Choroid plexus epithelial cell (primary cell): ENCODE results near the gene PAFAH1B1.

ENCODE experiments used
- DNase-seq: peaks from one replicate; pipeline ENCODE4 v3.0.0-alpha.2; 2010; ENCODE audit warnings: low read depth
- H3K4me3 ChIP-seq: 2 replicates; pipeline ENCODE4 v1.5.1; 2011; ENCODE audit warnings: low read depth, mild to moderate bottlenecking, control low read depth, low read length, moderate library complexity
- TF ChIP-seq, protein P1 (sequence below): conservative IDR thresholded peaks from 2 replicates; pipeline ENCODE4 v1.5.1; 2011; ENCODE audit warnings: low read depth, mild to moderate bottlenecking, control low read depth, inconsistent platforms, low read length, moderate library complexity

The PAFAH1B1 gene

DNA sequence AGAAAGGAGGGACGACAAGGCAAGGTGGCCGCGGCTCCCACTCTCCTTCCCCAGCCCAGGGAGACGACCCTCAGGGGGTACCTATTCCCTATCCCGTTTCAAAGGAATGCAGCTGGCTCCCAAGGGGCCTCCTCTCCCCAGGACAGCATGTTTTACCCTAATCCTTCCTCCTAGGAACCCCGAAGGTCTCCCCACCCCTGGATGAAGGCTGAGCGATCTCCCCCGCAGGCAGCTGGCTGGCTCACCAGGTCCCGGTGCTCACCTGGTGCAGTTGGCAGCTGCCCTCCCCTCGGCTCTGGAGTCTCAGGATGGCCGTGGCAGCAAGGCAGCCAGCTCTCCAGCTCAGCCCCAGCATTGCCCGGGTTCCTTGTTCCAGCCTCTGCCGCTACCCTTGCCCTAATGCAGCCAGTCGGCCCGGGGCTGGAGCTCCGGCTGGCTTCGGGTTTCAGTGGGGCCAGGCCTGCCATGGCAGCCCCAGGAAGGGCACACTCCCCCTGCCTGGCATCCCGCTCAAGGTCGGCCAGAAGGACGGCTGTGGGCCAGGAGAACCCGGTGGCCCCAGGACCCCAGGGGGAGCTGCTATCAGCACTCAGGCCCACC is 113.6 kb downstream of the PAFAH1B1 start:
- no peak for DNase-seq
- H3K4me3 ChIP-seq, result no peak overlapping the region
- TF ChIP-seq, protein P1, sequence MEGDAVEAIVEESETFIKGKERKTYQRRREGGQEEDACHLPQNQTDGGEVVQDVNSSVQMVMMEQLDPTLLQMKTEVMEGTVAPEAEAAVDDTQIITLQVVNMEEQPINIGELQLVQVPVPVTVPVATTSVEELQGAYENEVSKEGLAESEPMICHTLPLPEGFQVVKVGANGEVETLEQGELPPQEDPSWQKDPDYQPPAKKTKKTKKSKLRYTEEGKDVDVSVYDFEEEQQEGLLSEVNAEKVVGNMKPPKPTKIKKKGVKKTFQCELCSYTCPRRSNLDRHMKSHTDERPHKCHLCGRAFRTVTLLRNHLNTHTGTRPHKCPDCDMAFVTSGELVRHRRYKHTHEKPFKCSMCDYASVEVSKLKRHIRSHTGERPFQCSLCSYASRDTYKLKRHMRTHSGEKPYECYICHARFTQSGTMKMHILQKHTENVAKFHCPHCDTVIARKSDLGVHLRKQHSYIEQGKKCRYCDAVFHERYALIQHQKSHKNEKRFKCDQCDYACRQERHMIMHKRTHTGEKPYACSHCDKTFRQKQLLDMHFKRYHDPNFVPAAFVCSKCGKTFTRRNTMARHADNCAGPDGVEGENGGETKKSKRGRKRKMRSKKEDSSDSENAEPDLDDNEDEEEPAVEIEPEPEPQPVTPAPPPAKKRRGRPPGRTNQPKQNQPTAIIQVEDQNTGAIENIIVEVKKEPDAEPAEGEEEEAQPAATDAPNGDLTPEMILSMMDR, result no peak

- DNase-seq, result peak; percentile 20
These were observed 114.5 kb downstream of the PAFAH1B1 start for GRCh38 chr17:2707721-2708584.

DNA sequence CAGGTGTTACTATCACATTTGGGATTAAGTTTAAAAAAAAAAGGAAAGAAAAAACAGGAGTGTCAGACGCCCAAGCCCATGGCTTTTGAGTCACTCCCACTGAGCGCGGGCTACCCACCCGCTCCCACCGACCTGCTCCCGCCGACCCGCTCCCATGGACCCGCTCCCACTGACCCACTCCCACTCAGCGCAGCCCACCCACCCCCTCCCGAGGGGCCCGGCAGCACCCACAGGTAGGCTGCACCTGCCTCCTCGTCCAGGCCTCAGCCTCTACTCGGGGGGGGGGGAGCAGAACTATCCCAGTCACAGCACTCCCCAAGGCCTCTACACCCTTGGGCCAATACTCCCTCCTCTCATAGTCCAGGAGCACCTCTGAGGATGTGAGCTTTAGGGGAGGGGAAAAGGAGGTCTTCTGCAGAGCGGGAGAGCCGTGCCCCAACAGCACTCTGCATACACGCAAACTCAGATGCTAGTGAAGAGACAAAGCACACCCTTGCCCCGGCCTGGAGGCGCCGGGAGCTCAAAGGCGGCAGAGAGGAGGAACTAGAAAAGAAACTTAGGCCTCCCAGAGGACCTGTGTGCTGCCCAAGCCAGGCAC is 115.2 kb downstream of the PAFAH1B1 start:
- H3K4me3 ChIP-seq, result no peak overlapping the region

More at GRCh38 chr17:2707721-2708584, 114.5 kb downstream of the PAFAH1B1 start:
- H3K4me3 ChIP-seq, result no peak overlapping the region
- TF ChIP-seq, protein P1, result peak; percentile 54

DNA sequence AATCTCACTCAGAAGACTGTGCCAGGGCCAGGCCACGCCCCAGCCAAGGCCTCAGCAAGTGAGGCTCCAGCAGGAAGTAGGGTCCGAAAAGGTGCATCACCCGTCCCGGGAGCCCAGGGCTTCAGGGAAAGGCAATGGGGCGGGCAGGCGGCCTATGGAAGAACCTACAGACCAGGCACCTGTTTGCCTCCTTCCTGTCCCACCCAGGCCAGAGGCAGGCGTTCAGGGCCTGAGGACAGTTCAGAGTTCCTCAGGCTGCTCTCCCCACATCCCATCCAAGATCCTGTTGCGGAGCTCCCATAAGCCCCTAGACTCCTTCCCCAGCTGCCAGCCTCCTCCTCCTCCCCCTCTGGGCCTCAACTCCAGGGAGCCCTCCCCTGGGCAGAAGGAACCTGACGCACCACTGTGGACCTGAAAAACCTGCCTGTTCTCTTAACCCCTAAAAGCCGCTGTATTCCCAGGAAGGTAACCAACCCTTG is 115.8 kb downstream of the PAFAH1B1 start:
- TF ChIP-seq, protein P1, result no peak
- no peak overlapping the region for H3K4me3 ChIP-seq
- DNase-seq, result no peak

More for the DNA sequence above, 115.2 kb downstream of the PAFAH1B1 start:
- TF ChIP-seq, protein P1, result no peak
- DNase-seq, result no peak

GRCh38 chr17:2710071-2710802 is 116.8 kb downstream of the PAFAH1B1 start:
- no peak for DNase-seq
- peak overlapping the region; percentile 79 for H3K4me3 ChIP-seq
- TF ChIP-seq, protein P1, result no peak

GRCh38 chr17:2710803-2711607 is 117.6 kb downstream of the PAFAH1B1 start:
- peak; percentile 18 for DNase-seq
- TF ChIP-seq, protein P1, result no peak
- H3K4me3 ChIP-seq, result peak overlapping the region; percentile 79
